WTC11 (cell line): ENCODE data around the gene ELP4.

Experiments
- AFF4 ChIP-seq: sonication (generic); formaldehyde crosslinking; IDR thresholded peaks from 2 replicates; pipeline ENCODE4 v1.8.1; 2023; ENCODE audit warnings: mild to moderate bottlenecking, missing genetic modification reagents, borderline replicate concordance
- ATF1 ChIP-seq: sonication (generic); formaldehyde crosslinking; IDR thresholded peaks from 2 replicates; pipeline ENCODE4 v1.8.1; 2023; ENCODE audit warnings: mild to moderate bottlenecking, moderate library complexity, missing genetic modification reagents
- ATF6 ChIP-seq: sonication (generic); formaldehyde crosslinking; IDR thresholded peaks from 2 replicates; pipeline ENCODE4 v1.8.1; 2023; ENCODE audit warnings: mild to moderate bottlenecking, missing genetic modification reagents
- CBFB ChIP-seq: sonication (generic); formaldehyde crosslinking; IDR thresholded peaks from 2 replicates; pipeline ENCODE4 v1.8.1; 2022; ENCODE audit warnings: mild to moderate bottlenecking, low read depth, missing genetic modification reagents
- CTCF ChIP-seq: fragments of 200-600 bp; IDR thresholded peaks from 2 replicates; pipeline ENCODE4 v1.8.0; 2022; ENCODE audit warnings: antibody characterized with exemption
- E2F1 ChIP-seq: sonication (generic); formaldehyde crosslinking; IDR thresholded peaks from 2 replicates; pipeline ENCODE4 v1.8.0; 2022; ENCODE audit warnings: mild to moderate bottlenecking, missing genetic modification reagents
- JUN ChIP-seq: sonication (generic); formaldehyde crosslinking; IDR thresholded peaks from 2 replicates; pipeline ENCODE4 v1.8.0; 2023; ENCODE audit warnings: mild to moderate bottlenecking, missing genetic modification reagents
- NFE2L1 ChIP-seq: sonication (generic); formaldehyde crosslinking; IDR thresholded peaks from 2 replicates; pipeline ENCODE4 v1.8.1; 2023; ENCODE audit warnings: missing genetic modification reagents
- RELA ChIP-seq: sonication (generic); formaldehyde crosslinking; IDR thresholded peaks from 2 replicates; pipeline ENCODE4 v1.8.1; 2022; ENCODE audit warnings: missing genetic modification reagents, mild to moderate bottlenecking, borderline replicate concordance
- USF2 ChIP-seq: sonication (generic); formaldehyde crosslinking; IDR thresholded peaks from 2 replicates; pipeline ENCODE4 v1.8.1; 2023; ENCODE audit warnings: mild to moderate bottlenecking, missing genetic modification reagents, moderate library complexity
- ZBTB21 ChIP-seq: sonication (generic); formaldehyde crosslinking; IDR thresholded peaks from 2 replicates; pipeline ENCODE4 v1.8.1; 2023; ENCODE audit warnings: mild to moderate bottlenecking, missing genetic modification reagents, borderline replicate concordance
- ZNF121 ChIP-seq: sonication (generic); formaldehyde crosslinking; IDR thresholded peaks from 2 replicates; pipeline ENCODE4 v1.8.0; 2023; ENCODE audit warnings: missing genetic modification reagents
- ZNF219 ChIP-seq: sonication (generic); formaldehyde crosslinking; IDR thresholded peaks from 2 replicates; pipeline ENCODE4 v1.8.0; 2023; ENCODE audit warnings: missing genetic modification reagents, mild to moderate bottlenecking, borderline replicate concordance
- ZNF232 ChIP-seq: sonication (generic); formaldehyde crosslinking; IDR thresholded peaks from 2 replicates; pipeline ENCODE4 v1.8.0; 2022; ENCODE audit warnings: mild to moderate bottlenecking, missing genetic modification reagents

GRCh38 chr11:31477528-31478222 is 31.9 kb upstream of the ELP4 start:
- no peak for TF ChIP-seq CBFB (CRISPR knock-in tag)
- no peak for TF ChIP-seq CTCF
- no peak for TF ChIP-seq ZNF232
- no peak for TF ChIP-seq E2F1 (CRISPR knock-in tag)
- TF ChIP-seq ZBTB21 = no peak
- no peak for TF ChIP-seq RELA (CRISPR knock-in tag)
- no peak for TF ChIP-seq ZNF219 (CRISPR knock-in tag)
- no peak for TF ChIP-seq ATF6
- no peak for TF ChIP-seq USF2 (CRISPR knock-in tag)
- TF ChIP-seq NFE2L1 (CRISPR knock-in tag) = no peak
- no peak for TF ChIP-seq ATF1 (CRISPR knock-in tag)
- TF ChIP-seq ZNF121 (CRISPR knock-in tag) = no peak
- no peak for TF ChIP-seq AFF4
- no peak for TF ChIP-seq JUN
